Upper lobe of left lung (tissue), 6 donors: ENCODE data around the gene LMBR1. TPM values are rescaled to one million over a fixed set of nuclear protein-coding genes. Genes with fewer than 3 reads are reported as not detected.
"Not testable (repeated sequence)": the region's sequence is repeated elsewhere in the genome, so short reads cannot be mapped to it uniquely, and the experiment has no call there.

Experiments
- ATAC-seq, 2 donors: fragments of 200-7000 bp; cut with Tn5 transposase; one replicate each; pipeline ENCODE4 v1.9.1; 2022; ENCODE audit warnings: mild to moderate bottlenecking in 2 of 2, moderate library complexity in 2 of 2; ENCODE audit not compliant: low FRiP score in 2 of 2
- DNase-seq, 2 donors: peaks; one replicate each; pipeline ENCODE4 v3.0.0-alpha.2; 2019 to 2020
- H3K27ac ChIP-seq, 4 donors: fragments of 200-600 bp; sonication (generic); one replicate each; pipeline ENCODE4 v1.5.1; 2016 to 2019
- H3K27me3 ChIP-seq, 4 donors: fragments of 200-600 bp; sonication (generic); one replicate each; pipeline ENCODE4 v1.5.1; 2017 to 2019
- H3K36me3 ChIP-seq, 4 donors: fragments of 200-600 bp; sonication (generic); one replicate each; pipeline ENCODE4 v1.5.1; 2016 to 2019
- H3K4me1 ChIP-seq, 4 donors: fragments of 200-600 bp; sonication (generic); one replicate each; pipeline ENCODE4 v1.5.1; 2018 to 2019
- H3K4me3 ChIP-seq, 4 donors: fragments of 200-600 bp; sonication (generic); one replicate each; pipeline ENCODE4 v1.5.1; 2017 to 2019; ENCODE audit warnings: mild to moderate bottlenecking in 2 of 4, moderate library complexity in 1 of 4
- H3K9me3 ChIP-seq, 4 donors: fragments of 200-600 bp; sonication (generic); one replicate each; pipeline ENCODE4 v1.5.1; 2018 to 2019
- CTCF ChIP-seq, 6 experiments: fragments of 450-650 bp in 4 of 6; fragments of 200-600 bp in 2 of 6; sonication (generic) in 2 of 6; IDR thresholded peaks; one replicate each; pipeline ENCODE4 v1.5.1; 2016 to 2019; ENCODE audit warnings: antibody characterized with exemption in 6 of 6
- EP300 ChIP-seq, 4 donors: sonication (generic); formaldehyde crosslinking; IDR thresholded peaks; one replicate each; pipeline ENCODE4 v1.5.1; 2017; ENCODE audit warnings: antibody characterized with exemption in 4 of 4, control low read depth in 2 of 4
- POLR2A ChIP-seq, 4 donors: fragments of 450-650 bp; IDR thresholded peaks; one replicate each; pipeline ENCODE4 v1.5.1; 2016 to 2017; ENCODE audit warnings: antibody characterized with exemption in 4 of 4, mild to moderate bottlenecking in 2 of 4
- POLR2AphosphoS5 ChIP-seq, 2 donors: sonication (generic); formaldehyde crosslinking; IDR thresholded peaks; one replicate each; pipeline ENCODE4 v1.5.1; 2017; ENCODE audit warnings: antibody characterized with exemption in 2 of 2
- WGBS, 2 donors: methylation state at CpG; one replicate each; pipeline ENCODE4 v1.1.5; 2017 to 2018; 5-methylcytosine and 5-hydroxymethylcytosine counted together
- total RNA-seq, 6 donors: library from RNA; depleted of rRNA in 4 of 6; stranded (reverse); fragments of >200 nt in 4 of 6; gene quantifications; one replicate each; pipeline versions ENCODE4 v1.1.0 to v1.2.1, GENCODE V29; 2016 to 2021
- donor health status: DM: no; HTN: no; CAD: no; lungs with moderate emphysema.
- donor health status: DM: no; HTN: yes; CAD: no; lungs with severe emphysema.

LMBR1 gene
- total RNA-seq, 6 donors from 2014 or later = 58.6 to 159 (median 81.0) TPM

- Histone ChIP-seq H3K9me3 (peaks cover 0 to 8% (median 8%) of the 10 kb centered on the region in 4 donors), H3K36me3 (no peaks in the 10 kb centered on the region), H3K4me3 (no peak overlapping the region), H3K4me1 (no peaks in the 10 kb centered on the region), H3K27ac (no peak overlapping the region), H3K27me3 (no peaks in the 10 kb centered on the region)
- 99 to 100% methylated on average over 5 of the region's 5 CpGs for WGBS, 2 donors
- DNase-seq (no peak), ATAC-seq (no peak)
- TF ChIP-seq CTCF (IDR thresholded peaks at IDR 0.05) = no peak
- TF ChIP-seq POLR2AphosphoS5 (IDR thresholded peaks at IDR 0.05) = no peak
- no peak for TF ChIP-seq POLR2A (IDR thresholded peaks at IDR 0.05)
- no peak for TF ChIP-seq EP300 (IDR thresholded peaks at IDR 0.05)
Observed at GRCh38 chr7:156854654-156855053, 38.3 kb downstream of the LMBR1 start.

- no peak for TF ChIP-seq CTCF (IDR thresholded peaks at IDR 0.05)
- no peak for TF ChIP-seq POLR2A (IDR thresholded peaks at IDR 0.05)
- TF ChIP-seq POLR2AphosphoS5 (IDR thresholded peaks at IDR 0.05) = no peak
- TF ChIP-seq EP300 (IDR thresholded peaks at IDR 0.05) = no peak
- H3K9me3 ChIP-seq = no peaks in the 10 kb centered on the region
- no peaks in the 10 kb centered on the region for H3K36me3 ChIP-seq
- ATAC-seq (no peak), DNase-seq (no peak)
- H3K27me3 ChIP-seq = no peaks in the 10 kb centered on the region
- WGBS, 2 donors = 92 to 95% methylated on average over 3 of the region's 3 CpGs
- no peak overlapping the region for H3K27ac ChIP-seq
- no peak overlapping the region for H3K4me3 ChIP-seq
- no peaks in the 10 kb centered on the region for H3K4me1 ChIP-seq
Observed at GRCh38 chr7:156848979-156849378, 44.0 kb downstream of the LMBR1 start.

- no peak overlapping the region for H3K27ac ChIP-seq
- TF ChIP-seq POLR2A (IDR thresholded peaks at IDR 0.05) (no peak), EP300 (IDR thresholded peaks at IDR 0.05) (no peak), CTCF (IDR thresholded peaks at IDR 0.05) (no peak), POLR2AphosphoS5 (IDR thresholded peaks at IDR 0.05) (no peak)
- H3K4me1 ChIP-seq = peaks cover 0 to 3% (median 0%) of the 10 kb centered on the region in 4 donors
- H3K27me3 ChIP-seq = no peaks in the 10 kb centered on the region
- H3K4me3 ChIP-seq = no peak overlapping the region
- 84 to 91% methylated on average over 5 of the region's 5 CpGs for WGBS, 2 donors
- DNase-seq (no peak), ATAC-seq (no peak)
- H3K9me3 ChIP-seq = no peaks in the 10 kb centered on the region
- no peaks in the 10 kb centered on the region for H3K36me3 ChIP-seq
Observed at GRCh38 chr7:156845379-156846101, 47.4 kb downstream of the LMBR1 start.

GRCh38 chr7:156843582-156843981, 49.4 kb downstream of the LMBR1 start:
- H3K27me3 ChIP-seq, DNase-seq, H3K9me3 ChIP-seq, ATAC-seq, H3K36me3 ChIP-seq, H3K4me1 ChIP-seq, H3K4me3 ChIP-seq, H3K27ac ChIP-seq: not testable (repeated sequence)
- 82 to 97% methylated on average over 6 of the region's 6 CpGs for WGBS, 2 donors

- Histone ChIP-seq H3K36me3 (no peaks in the 10 kb centered on the region), H3K27ac (no peak overlapping the region), H3K4me1 (peaks cover 0 to 3% (median 0%) of the 10 kb centered on the region in 4 donors), H3K27me3 (no peaks in the 10 kb centered on the region), H3K9me3 (no peaks in the 10 kb centered on the region), H3K4me3 (no peak overlapping the region)
- ATAC-seq (no peak), DNase-seq (no peak)
- WGBS, 2 donors = 77 to 80% methylated on average over 2 of the region's 2 CpGs
- TF ChIP-seq EP300 (IDR thresholded peaks at IDR 0.05) (no peak), POLR2AphosphoS5 (IDR thresholded peaks at IDR 0.05) (no peak), POLR2A (IDR thresholded peaks at IDR 0.05) (no peak), CTCF (IDR thresholded peaks at IDR 0.05) (no peak)
Observed at GRCh38 chr7:156843157-156843556, 49.8 kb downstream of the LMBR1 start.
